Thyroid gland (tissue), 4 donors: ENCODE results near the gene GSTT2.
"Not testable (repeated sequence)": the region's sequence is repeated elsewhere in the genome, so short reads cannot be mapped to it uniquely, and the experiment has no call there.

Experiments used
- POLR2A ChIP-seq, 2 donors: fragments of 450-650 bp; IDR thresholded peaks; one replicate each; pipeline ENCODE4 v1.6.1; 2017; ENCODE audit warnings: antibody characterized with exemption in 2 of 2, mild to moderate bottlenecking in 2 of 2, moderate library complexity in 1 of 2
- TF ChIP-seq, protein P1 (sequence below), 6 experiments: fragments of 200-600 bp in 3 of 6; fragments of 450-650 bp in 3 of 6; sonication (generic) in 3 of 6; IDR thresholded peaks; one replicate each; pipeline ENCODE4 v1.5.1; 2016 to 2019; ENCODE audit warnings: antibody characterized with exemption in 6 of 6, mild to moderate bottlenecking in 2 of 6, inconsistent platforms in 1 of 6, moderate library complexity in 1 of 6

DNA sequence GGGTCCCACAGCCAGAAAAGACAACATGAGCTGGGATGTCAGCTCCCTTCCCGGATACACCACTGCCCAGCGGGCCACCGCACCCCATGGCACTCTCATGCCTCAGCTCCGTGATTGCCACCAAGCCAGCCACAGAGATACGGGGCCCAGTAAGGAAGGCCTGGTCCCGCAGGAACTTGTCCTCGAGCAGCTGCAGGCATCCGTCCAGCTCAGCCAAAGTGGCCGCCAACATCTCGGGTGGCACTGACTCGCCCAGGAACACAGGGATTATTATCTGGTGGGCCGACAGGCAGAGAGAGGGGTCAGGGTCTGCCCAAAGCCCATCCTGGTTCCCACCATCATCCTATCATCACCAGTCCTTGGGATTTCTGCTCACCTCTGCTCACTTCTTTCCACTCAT is 2.6 kb upstream of the GSTT2 start:
- TF ChIP-seq POLR2A (IDR thresholded peaks at IDR 0.05): not testable (repeated sequence)
- TF ChIP-seq, protein P1, sequence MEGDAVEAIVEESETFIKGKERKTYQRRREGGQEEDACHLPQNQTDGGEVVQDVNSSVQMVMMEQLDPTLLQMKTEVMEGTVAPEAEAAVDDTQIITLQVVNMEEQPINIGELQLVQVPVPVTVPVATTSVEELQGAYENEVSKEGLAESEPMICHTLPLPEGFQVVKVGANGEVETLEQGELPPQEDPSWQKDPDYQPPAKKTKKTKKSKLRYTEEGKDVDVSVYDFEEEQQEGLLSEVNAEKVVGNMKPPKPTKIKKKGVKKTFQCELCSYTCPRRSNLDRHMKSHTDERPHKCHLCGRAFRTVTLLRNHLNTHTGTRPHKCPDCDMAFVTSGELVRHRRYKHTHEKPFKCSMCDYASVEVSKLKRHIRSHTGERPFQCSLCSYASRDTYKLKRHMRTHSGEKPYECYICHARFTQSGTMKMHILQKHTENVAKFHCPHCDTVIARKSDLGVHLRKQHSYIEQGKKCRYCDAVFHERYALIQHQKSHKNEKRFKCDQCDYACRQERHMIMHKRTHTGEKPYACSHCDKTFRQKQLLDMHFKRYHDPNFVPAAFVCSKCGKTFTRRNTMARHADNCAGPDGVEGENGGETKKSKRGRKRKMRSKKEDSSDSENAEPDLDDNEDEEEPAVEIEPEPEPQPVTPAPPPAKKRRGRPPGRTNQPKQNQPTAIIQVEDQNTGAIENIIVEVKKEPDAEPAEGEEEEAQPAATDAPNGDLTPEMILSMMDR (IDR thresholded peaks at IDR 0.05): not testable (repeated sequence)
